DMS114 treated with DMSO at 0.1 percent for 48 hours (cell line): ENCODE results near the gene AP3M1.

Source experiments
- DNase-seq: peaks from one replicate; lab custom pipeline; 2025; ENCODE audit not compliant: unreplicated experiment; lab: John Stamatoyannopoulos, UW

Gene AP3M1

DNA sequence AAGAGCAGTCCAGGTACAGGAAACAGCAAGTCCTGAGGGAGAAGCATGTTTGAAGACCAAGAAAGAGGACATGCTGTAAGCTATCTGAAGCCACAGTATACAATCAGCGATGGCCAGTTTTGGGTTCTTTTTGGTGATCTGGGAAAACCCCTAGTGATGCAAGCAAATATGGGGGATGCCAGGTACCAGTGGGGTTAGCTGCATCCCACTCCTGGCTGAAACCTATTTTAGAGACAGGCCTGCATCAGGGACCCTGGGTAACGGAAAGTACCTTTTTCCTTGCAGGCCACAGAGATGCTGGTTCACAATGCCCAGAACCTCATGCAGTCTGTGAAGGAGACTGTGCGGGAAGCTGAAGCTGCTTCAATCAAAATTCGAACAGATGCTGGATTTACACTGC is 32.9 kb downstream of the AP3M1 start:
- DNase-seq = no peak

DNA sequence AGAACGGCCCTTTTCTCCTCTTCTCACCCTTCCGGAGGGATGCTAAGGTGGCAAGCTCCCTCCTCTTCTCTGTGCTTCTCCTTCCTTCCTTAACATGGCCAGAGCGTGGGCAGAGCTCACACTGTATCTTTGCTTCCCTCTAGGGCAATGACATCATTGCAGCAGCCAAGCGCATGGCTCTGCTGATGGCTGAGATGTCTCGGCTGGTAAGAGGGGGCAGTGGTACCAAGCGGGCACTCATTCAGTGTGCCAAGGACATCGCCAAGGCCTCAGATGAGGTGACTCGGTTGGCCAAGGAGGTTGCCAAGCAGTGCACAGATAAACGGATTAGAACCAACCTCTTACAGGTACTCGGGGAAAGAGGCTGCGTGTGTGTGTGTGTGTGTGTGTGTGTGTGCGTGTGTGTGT is 36.6 kb downstream of the AP3M1 start:
- no peak for DNase-seq

DNA sequence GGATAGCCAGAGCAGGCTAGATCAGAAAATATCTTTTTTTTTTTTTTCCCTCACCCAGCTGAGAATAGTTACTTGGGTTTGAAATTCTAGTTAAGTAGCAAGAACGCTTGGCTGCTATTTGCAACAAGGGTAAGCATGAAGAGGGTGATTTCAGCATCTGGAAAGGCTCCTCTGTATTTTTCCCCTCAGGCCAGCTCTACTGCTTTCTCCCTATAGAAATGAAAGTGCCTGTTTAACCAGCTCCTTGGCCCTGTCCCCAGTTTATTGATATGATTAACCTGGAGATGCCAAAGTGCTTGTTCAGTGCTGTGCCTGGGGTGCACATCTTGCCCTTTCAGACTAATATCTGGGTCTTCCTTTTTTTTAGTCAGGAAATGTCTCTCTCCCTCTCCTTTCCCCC is 37.1 kb downstream of the AP3M1 start:
- no peak for DNase-seq

GRCh38 chr10:74111799-74112198 is 38.8 kb downstream of the AP3M1 start:
- no peak for DNase-seq

DNA sequence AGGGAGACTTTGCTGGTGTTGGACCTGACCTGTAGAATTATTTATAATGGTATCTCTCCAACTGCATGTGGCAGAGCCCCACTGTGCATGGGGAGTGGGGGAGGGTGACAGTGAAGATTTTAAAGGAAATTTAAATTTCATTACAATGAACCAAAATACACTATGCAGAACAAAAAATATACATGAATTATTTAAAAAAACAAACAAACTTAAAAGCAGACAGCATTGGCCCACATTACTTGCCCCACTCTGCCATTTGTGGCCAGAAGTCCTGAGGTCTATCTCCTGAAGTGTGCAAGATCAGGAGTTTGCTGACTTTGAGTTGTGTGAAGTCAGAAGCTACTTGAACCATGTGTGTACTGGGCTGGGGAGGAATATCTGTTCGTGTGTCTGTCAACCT is 40.5 kb downstream of the AP3M1 start:
- DNase-seq = no peak

- DNase-seq = no peak
Observed at GRCh38 chr10:74109452-74109851, 41.2 kb downstream of the AP3M1 start.

DNA sequence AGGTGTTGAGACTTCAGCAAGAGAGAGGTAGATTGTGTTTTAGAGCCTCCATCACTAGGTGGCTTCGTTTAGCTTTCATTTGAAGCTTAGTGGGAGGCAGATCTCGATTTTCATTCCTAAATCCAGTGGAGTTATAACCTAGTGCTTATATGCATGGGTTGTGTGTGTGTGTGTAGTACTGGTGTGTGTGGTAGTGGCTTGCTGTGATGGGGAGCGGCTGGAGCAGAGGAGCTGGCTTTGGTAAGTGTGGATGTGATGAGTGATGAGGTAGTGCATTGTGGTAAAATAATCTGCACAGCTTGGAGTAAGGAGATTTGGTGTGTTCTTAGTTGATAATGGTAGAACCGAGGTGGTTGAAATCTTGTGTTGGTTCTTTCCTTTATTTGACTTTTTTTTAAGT is 43.2 kb downstream of the AP3M1 start:
- no peak for DNase-seq

DNA sequence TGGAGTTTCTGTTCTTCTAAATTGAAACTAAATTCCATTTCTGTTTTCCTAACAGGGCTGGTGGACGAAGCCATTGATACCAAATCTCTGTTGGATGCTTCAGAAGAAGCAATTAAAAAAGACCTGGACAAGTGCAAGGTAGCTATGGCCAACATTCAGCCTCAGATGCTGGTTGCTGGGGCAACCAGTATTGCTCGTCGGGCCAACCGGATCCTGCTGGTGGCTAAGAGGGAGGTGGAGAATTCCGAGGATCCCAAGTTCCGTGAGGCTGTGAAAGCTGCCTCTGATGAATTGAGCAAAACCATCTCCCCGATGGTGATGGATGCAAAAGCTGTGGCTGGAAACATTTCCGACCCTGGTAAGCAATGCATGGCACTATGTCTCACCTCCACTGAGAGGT is 45.6 kb downstream of the AP3M1 start:
- no peak for DNase-seq

DNA sequence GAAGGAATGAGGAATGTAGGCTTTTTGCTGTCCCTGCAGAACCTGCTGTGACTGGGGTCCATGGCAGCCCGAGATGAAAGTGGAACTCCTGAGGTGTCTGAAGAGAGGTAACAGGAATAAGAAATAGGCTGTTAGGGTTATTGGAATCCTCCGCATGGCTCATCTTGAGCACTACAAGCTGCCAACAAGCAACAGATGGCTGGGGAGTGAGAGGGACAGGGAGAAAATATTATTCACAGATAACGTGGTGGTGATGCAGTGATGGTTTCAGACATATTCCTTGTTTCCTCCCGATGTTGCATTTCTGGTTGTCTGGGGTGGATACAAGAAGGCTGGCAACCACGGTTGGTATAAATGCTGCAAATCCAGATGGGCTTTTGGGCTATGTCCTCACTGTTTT is 46.1 kb downstream of the AP3M1 start:
- no peak for DNase-seq

GRCh38 chr10:74103560-74104258 is 46.9 kb downstream of the AP3M1 start:
- peak; percentile 38 for DNase-seq

- DNase-seq = no peak
Observed at GRCh38 chr10:74099836-74100235, 50.8 kb downstream of the AP3M1 start.

DNA sequence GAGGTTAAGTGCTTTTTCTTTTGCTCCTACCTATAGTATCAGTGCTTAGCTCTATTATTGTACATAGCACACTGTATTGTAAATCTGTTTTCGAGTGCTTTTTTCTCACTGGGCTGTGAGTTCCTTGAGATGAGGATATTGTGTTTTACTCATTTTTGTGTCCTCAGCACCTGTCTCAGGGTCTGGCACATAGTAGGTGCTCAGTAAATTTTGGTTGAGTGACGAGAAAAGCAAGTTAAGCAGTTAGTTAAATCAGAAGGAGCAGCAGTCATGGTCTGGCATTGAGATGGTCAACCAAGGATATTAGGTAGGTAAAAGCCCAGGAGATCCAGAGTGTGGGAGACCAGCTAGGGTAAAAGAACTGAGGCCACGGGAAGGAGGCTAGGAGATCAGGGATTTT is 51.2 kb downstream of the AP3M1 start:
- DNase-seq = no peak

DNA sequence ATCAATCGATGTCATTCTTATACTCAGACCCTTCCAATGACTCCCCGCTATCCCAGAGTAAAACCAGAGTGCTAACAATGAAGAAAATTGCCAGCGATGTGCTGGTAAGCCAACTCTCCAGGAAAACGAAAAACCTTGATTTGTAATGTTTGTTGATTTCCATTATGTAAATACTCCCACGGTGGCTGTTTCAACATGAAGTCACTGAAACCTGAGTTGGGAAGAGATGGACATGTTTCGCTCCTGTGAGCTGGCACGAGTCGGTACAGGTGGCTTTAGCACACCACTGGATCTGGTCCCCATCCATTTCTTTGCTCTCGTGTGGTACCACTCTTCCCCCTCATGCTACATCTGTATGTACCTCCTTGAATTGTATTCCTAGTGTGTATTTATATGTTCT is 52.9 kb downstream of the AP3M1 start:
- no peak for DNase-seq

- DNase-seq = no peak
Observed at GRCh38 chr10:74096777-74097176, 53.9 kb downstream of the AP3M1 start.

GRCh38 chr10:74094231-74094630 is 56.4 kb downstream of the AP3M1 start:
- DNase-seq = no peak

- no peak for DNase-seq
Observed at GRCh38 chr10:74093530-74094164, 57.0 kb downstream of the AP3M1 start.

- no peak for DNase-seq
Observed at GRCh38 chr10:74092372-74092771, 58.3 kb downstream of the AP3M1 start.

GRCh38 chr10:74088722-74089121 is 61.9 kb downstream of the AP3M1 start:
- DNase-seq = no peak

DNA sequence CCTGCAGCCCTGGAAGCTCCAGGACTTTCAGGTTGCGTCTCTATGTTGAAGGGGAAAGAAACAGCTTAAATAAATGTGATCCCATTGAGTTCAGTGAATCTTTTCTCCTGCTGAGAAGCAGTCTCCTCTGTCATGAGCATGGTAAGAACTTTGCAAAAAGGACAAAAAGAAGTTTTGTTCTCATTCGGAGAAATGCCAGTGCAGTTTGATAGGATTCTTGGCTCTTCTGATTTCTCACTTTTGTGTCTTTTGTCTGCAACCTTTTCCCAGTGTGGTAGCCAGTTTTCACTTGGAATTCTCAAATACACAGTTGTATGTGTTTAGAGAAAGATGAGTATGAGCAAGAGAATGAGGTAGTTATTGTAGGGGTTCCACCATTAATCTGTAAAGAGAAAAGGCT is 64.3 kb downstream of the AP3M1 start:
- DNase-seq = no peak

DNA sequence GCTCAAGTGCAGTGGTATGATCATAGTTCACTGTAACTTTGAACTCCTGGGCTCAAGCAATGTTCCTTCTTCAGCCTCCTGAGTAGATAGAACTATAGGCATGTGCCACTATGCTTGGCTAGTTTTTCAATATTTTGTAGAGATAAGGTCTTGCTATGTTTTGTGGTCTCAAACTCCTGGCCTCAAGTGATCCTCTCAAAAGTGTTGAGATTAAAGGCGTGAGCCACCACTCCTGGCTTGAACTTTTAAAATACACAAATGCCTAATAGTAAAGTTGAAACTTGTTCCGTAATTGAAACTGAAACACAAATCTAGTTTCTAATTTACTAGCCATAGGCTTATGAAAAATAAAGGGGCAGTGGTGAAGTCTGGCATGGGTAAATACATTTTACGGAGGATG is 65.7 kb downstream of the AP3M1 start:
- no peak for DNase-seq

GRCh38 chr10:74083304-74083703 is 67.3 kb downstream of the AP3M1 start:
- DNase-seq = no peak

DNA sequence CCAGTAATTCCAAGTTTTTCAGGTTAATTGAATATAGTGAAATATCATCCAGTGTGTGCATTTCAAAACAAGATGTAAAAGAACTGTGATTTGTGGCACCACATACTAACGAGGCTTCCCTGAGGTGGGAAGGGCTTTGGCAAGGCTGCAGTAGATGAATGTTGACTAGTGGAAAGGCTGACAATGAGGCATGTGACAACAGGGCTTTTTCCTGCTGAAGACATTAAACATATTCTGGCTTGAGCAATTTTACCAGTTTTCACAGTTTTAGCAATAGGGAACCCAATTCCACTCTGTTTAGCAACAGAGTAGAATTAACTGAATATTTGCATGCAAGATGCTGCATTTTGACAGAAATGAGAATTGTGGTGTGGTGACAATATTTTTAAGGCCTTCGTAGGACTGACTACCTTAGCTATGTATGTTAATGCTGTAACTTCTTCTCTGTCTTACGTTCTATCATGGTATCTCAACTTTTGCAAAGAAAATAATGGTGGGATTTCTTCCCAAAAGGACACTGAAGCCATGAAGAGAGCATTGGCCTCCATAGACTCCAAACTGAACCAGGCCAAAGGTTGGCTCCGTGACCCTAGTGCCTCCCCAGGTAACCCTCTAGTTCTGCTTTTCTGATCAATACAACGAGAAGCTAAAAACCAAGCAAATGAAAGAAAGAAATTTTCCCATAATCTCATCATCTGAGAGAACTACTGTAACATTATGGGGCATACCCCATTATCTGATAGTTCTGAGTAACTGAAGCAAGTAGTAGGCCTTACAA is 68.5 kb downstream of the AP3M1 start:
- no peak for DNase-seq
